Gastrocnemius medialis (tissue), 4 donors: ENCODE measurements around the gene GAL3ST1. TPM values are rescaled to one million over a fixed set of nuclear protein-coding genes. Genes with fewer than 3 reads are reported as not detected.

Experiments used
- ATAC-seq, 2 donors: fragments of 150-250 bp; one replicate each; pipeline ENCODE4 v1.9.1; 2016
- DNase-seq, 2 donors: peaks; one replicate each; pipeline ENCODE4 v3.0.0-alpha.2; 2019
- H3K27ac ChIP-seq, 4 donors: fragments of 200-600 bp; sonication (generic); 1 replicate in 1 of 4; 2 replicates in 3 of 4; pipeline ENCODE4 v1.5.1; 2016 to 2018; ENCODE audit warnings: mild to moderate bottlenecking in 2 of 4, moderate library complexity in 1 of 4
- H3K27me3 ChIP-seq, 3 donors: fragments of 200-600 bp; sonication (generic) in 2 of 3; 1 replicate in 1 of 3; 2 replicates in 2 of 3; pipeline versions ENCODE4 v1.5.1 to v1.6.0; 2016 to 2019; ENCODE audit warnings: mild to moderate bottlenecking in 1 of 3, moderate library complexity in 1 of 3
- H3K36me3 ChIP-seq, 2 donors: fragments of 200-600 bp; sonication (generic) in 1 of 2; one replicate each; pipeline ENCODE4 v1.5.1; 2017 to 2018
- H3K4me1 ChIP-seq, 2 donors: fragments of 200-600 bp; sonication (generic) in 1 of 2; one replicate each; pipeline ENCODE4 v1.5.1; 2016 to 2017; ENCODE audit warnings: mild to moderate bottlenecking in 2 of 2
- H3K4me3 ChIP-seq, 4 donors: fragments of 200-600 bp; sonication (generic) in 3 of 4; 1 replicate in 1 of 4; 2 replicates in 3 of 4; pipeline ENCODE4 v1.5.1; 2016 to 2019; ENCODE audit warnings: mild to moderate bottlenecking in 2 of 4
- H3K9me3 ChIP-seq, 3 donors: fragments of 200-600 bp; sonication (generic) in 2 of 3; 1 replicate in 1 of 3; 2 replicates in 2 of 3; pipeline ENCODE4 v1.5.1; 2016 to 2019
- POLR2A ChIP-seq, 2 donors: fragments of 450-650 bp; IDR thresholded peaks; one replicate each; pipeline ENCODE4 v1.6.1; 2017; ENCODE audit warnings: antibody characterized with exemption in 2 of 2, mild to moderate bottlenecking in 2 of 2, moderate library complexity in 2 of 2
- in situ Hi-C, 4 donors: fragments of 200-750 bp; cut with MboI; loops; one replicate each; pipeline versions ENCODE4 v1.15.0 to v1.8.0; 2017; ENCODE audit warnings: low sequenced_read_pairs in 4 of 4
- intact Hi-C: fragments of 100-400 bp; cut with DNase I; formaldehyde crosslinking; loops from one replicate; pipeline ENCODE4 v1.15.1; 2023; ENCODE audit warnings: low total_unique reads
- total RNA-seq, 4 donors: library from RNA; depleted of rRNA; stranded (reverse); fragments of >200 nt; gene quantifications; one replicate each; pipeline versions ENCODE4 v1.1.0 to v1.2.3, GENCODE V29; 2016
- TF ChIP-seq, protein P1 (sequence below), 5 experiments: fragments of 450-650 bp in 3 of 5; fragments of 200-600 bp in 2 of 5; sonication (generic) in 2 of 5; IDR thresholded peaks in 4 of 5; conservative IDR thresholded peaks in 1 of 5; 1 replicate in 4 of 5; 2 replicates in 1 of 5; pipeline ENCODE4 v1.5.1; 2016 to 2019; ENCODE audit warnings: antibody characterized with exemption in 5 of 5, mild to moderate bottlenecking in 3 of 5, moderate library complexity in 3 of 5

The GAL3ST1 gene
- total RNA-seq, 4 donors from 2014 or later = 0.29 to 2.0 (median 1.2) TPM

DNA sequence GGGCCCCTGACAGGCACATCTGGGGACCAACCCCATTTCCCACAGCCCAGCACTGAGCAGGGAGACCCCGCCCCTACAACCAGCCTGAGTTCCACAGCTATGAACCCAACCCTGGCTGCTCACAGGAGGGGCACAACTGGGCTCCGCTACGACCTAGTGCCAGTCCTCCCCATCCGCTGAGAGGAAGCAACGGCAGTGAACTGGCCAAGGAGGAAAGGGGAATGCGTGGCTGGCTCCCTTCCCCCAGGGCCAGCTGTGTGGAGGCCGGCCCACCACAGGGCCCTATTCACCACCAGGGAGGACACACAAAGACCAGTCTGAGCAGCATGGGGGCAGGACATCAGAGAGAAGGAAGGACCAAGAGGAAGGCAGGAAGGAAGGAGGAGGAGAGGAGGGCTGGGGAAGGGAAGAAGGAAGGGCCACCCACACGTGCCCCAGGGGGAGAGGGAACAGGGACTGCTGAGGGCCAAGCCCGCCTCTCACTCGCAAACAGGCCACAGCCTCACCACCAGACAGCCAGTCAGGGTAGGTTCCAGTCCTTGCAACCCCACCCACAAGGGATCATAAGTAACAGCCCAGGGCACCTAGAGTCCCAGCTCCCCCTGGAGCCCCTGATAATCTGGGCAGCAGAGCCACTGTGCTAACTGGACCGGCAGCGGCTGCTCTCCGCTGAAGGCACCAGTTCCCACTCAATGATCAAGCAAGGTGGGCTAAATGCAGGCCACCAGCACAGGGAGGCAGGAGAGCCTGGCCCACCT lies 8.5 kb upstream of the GAL3ST1 start:
- ATAC-seq (no peak), DNase-seq (no peak)
- H3K4me3 ChIP-seq = no peak overlapping the region
- TF ChIP-seq, protein P1, sequence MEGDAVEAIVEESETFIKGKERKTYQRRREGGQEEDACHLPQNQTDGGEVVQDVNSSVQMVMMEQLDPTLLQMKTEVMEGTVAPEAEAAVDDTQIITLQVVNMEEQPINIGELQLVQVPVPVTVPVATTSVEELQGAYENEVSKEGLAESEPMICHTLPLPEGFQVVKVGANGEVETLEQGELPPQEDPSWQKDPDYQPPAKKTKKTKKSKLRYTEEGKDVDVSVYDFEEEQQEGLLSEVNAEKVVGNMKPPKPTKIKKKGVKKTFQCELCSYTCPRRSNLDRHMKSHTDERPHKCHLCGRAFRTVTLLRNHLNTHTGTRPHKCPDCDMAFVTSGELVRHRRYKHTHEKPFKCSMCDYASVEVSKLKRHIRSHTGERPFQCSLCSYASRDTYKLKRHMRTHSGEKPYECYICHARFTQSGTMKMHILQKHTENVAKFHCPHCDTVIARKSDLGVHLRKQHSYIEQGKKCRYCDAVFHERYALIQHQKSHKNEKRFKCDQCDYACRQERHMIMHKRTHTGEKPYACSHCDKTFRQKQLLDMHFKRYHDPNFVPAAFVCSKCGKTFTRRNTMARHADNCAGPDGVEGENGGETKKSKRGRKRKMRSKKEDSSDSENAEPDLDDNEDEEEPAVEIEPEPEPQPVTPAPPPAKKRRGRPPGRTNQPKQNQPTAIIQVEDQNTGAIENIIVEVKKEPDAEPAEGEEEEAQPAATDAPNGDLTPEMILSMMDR (IDR thresholded peaks at IDR 0.05 in 4 of 5, conservative IDR thresholded peaks at IDR 0.05 in 1 of 5) = no peak
- TF ChIP-seq POLR2A (IDR thresholded peaks at IDR 0.05) = no peak
- peak overlapping the region in 1 of 4 donors; percentile 9 for H3K27ac ChIP-seq
- no peaks in the 10 kb centered on the region for H3K4me1 ChIP-seq
- peaks cover 0 to 100% of the 10 kb centered on the region in 2 donors for H3K36me3 ChIP-seq
- in situ Hi-C loops (no loop called here), intact Hi-C loops (no loop called here)
- H3K9me3 ChIP-seq = no peaks in the 10 kb centered on the region
- H3K27me3 ChIP-seq = no peaks in the 10 kb centered on the region

DNA sequence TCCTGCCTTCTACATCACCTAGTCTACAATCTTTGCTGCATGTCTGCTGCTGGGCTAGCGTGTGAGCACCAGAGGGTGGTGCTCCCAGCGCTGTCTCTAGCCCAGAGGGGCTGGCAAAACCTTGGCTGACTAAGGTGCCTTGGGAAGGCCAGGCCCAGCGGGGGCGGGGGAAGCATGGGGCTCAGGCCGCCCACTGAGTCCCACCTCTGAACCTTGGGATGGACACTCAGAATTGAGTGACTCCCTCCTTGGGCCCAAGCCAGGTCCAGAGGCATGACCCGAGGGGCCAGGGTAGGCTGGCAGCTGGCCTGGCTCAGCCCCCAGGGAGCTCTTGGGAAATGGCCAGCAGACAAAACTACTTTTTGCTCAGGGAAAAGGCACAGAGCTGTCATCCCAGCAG lies 7.6 kb upstream of the GAL3ST1 start:
- no peaks in the 10 kb centered on the region for H3K27me3 ChIP-seq
- no peaks in the 10 kb centered on the region for H3K4me1 ChIP-seq
- ATAC-seq (no peak), DNase-seq (no peak)
- peaks cover 0 to 100% of the 10 kb centered on the region in 2 donors for H3K36me3 ChIP-seq
- in situ Hi-C loops (no loop called here), intact Hi-C loops (no loop called here)
- H3K27ac ChIP-seq = no peak overlapping the region
- no peaks in the 10 kb centered on the region for H3K9me3 ChIP-seq
- H3K4me3 ChIP-seq = no peak overlapping the region
- TF ChIP-seq, protein P1 (IDR thresholded peaks at IDR 0.05 in 4 of 5, conservative IDR thresholded peaks at IDR 0.05 in 1 of 5) = no peak
- TF ChIP-seq POLR2A (IDR thresholded peaks at IDR 0.05) = no peak

DNA sequence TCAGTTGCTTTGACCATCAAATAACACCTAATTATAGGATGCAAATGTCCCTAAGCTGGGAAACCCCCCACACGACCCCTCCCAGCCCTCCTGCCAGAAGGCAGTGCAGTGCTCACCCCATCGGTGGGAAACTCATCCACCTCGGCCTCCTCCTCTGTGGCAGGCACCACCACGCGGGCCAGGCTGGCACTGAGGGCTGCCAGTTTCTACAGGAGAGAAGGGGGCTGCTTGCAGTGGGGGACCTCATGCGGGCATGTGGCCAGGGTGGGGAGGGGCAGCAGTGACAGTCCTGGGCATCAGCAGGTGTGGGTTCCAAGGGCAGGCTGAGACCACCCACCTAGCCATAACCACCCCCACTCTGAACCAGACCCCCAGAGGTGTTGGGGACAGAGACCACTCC lies 6.4 kb upstream of the GAL3ST1 start:
- Histone ChIP-seq H3K9me3 (no peaks in the 10 kb centered on the region), H3K36me3 (peaks cover 0 to 100% of the 10 kb centered on the region in 2 donors), H3K27ac (no peak overlapping the region), H3K4me3 (no peak overlapping the region), H3K27me3 (no peaks in the 10 kb centered on the region), H3K4me1 (no peaks in the 10 kb centered on the region)
- intact Hi-C loops = no loop called here
- TF ChIP-seq, protein P1 (IDR thresholded peaks at IDR 0.05 in 4 of 5, conservative IDR thresholded peaks at IDR 0.05 in 1 of 5) = no peak
- TF ChIP-seq POLR2A (IDR thresholded peaks at IDR 0.05) = no peak
- ATAC-seq = no peak
- in situ Hi-C loops = no loop called here
- DNase-seq = no peak

DNA sequence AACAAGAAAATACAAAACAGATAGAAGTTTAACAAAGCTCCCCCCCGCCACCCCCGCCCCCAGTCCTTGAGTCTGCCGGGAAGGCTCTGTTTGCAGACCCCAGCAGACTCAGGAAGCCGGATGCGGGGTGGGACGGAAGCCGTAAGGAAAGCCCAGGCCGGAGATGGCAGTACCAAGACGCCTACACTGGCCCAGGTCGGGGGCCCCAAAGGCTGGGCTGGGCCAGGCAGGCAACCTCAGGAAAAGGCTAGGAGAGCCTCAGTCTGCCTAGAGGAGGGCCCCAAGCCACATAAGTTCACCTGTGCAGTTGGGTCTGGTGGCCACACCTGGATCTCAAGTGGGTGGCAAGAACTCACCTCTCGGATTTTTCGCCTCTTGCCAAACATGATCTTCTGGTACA lies 4.0 kb upstream of the GAL3ST1 start:
- no peak overlapping the region for H3K4me3 ChIP-seq
- DNase-seq (no peak), ATAC-seq (no peak)
- peaks cover 0 to 9% of the 10 kb centered on the region in 2 donors for H3K4me1 ChIP-seq
- in situ Hi-C loops = no loop called here
- H3K9me3 ChIP-seq = no peaks in the 10 kb centered on the region
- no peak for TF ChIP-seq POLR2A (IDR thresholded peaks at IDR 0.05)
- TF ChIP-seq, protein P1 (IDR thresholded peaks at IDR 0.05 in 4 of 5, conservative IDR thresholded peaks at IDR 0.05 in 1 of 5) = no peak
- H3K27ac ChIP-seq = no peak overlapping the region
- intact Hi-C loops = no loop called here
- H3K27me3 ChIP-seq = no peaks in the 10 kb centered on the region
- H3K36me3 ChIP-seq = peaks cover 0 to 82% of the 10 kb centered on the region in 2 donors
